GM21515 (cell line): ENCODE data around the gene PITPNC1.
"Not testable (repeated sequence)": the region's sequence is repeated elsewhere in the genome, so short reads cannot be mapped to it uniquely, and the experiment has no call there.

Experiments used
- ATAC-seq: cut with Tn5 transposase; IDR thresholded peaks from one replicate; pipeline ENCODE4 v1.9.1; 2021; ENCODE audit not compliant: unreplicated experiment

The PITPNC1 gene

DNA sequence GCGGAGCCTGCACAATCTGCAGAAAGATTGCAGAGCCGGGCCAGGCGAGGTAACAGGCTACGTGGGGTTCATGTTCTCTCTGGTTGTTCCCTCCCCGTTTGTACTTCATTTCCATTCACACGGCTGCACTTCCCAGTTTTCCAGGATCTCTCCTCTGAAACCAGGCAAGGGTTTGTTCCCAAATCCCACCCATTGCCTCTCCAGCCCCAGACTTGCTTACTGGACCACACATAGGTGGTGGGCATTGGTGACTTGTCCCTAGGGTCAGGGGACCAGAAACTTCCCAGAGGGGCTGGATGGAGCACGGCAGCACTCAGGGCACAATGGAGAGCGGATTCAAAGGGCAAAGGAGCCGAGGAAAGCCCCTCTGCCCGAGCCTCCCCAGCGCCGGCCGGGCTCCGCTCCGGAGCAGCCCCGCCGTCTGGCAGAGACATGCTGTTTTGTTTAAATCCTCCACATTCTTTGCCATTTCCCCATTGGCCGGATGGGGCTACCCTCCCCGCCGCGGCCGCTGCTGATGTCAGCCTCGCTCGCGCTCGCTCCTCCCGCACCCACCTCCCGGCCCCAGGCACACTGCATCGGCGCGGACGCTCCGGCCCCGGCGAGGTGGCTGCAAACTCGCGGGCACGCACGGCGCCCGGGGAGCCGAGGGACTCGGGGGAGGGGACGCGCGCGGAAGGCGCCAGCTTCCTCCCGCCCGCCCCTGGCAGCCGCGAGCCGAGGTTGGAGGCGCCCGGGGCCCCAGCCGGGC lies at the start of gene PITPNC1:
PITPNC1 (plus strand) TSS at position 545 of the 751 bp plus-strand sequence.
- peak; percentile 62 for ATAC-seq

GRCh38 chr17:67328026-67328425 lies 49.1 kb upstream of the PITPNC1 start:
- ATAC-seq, result no peak

GRCh38 chr17:67331381-67332161 lies 45.5 kb upstream of the PITPNC1 start:
- ATAC-seq, result not testable (repeated sequence)

- not testable (repeated sequence) for ATAC-seq
Observed at GRCh38 chr17:67332162-67332508, 44.9 kb upstream of the PITPNC1 start.

DNA sequence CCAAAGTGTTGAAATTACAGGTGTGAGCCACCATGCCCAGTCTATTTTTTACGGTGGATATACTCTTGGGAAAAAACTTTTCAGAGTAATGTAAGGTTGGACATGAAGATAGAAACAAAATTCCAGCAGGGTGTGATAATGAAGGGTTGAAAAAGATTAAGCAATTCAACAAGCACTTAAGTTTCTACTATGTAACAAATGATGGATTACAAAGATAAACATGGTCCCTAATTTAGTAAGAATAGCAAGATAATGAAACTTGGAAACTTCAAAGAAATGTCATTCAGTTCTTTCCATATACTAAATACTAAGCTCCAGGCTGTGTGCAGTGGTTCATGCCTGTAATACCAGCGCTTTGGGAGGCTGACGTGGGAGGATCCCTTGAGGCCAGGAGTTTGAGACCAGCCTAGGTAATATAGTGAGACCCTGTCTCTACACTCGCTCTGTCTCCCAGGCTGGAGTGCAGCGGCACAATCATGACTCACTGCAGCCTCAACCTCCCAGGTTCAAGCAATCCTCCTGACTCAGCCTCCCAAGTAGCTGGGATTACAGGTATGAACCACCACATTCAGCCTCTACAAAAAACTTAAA lies 41.7 kb upstream of the PITPNC1 start:
- no peak for ATAC-seq

GRCh38 chr17:67336859-67337258 lies 40.2 kb upstream of the PITPNC1 start:
- ATAC-seq, result no peak

DNA sequence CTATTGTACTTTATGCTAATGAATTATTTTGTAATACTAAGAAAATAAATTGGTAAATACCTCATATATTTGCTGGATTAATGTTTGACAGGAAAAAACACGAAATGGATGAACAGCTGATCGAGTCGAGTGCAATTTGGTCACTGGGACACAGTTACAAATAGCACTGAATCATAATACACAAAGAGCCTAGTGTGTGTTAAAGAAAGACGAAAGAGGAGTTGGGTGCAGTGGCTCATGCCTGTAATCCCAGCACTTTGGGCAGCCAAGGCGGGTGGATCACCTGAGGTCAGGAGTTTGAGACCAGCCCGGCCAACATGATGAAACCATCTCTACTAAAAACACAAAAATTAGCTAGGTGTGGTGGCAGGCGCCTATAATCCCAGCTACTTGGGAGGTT lies 38.7 kb upstream of the PITPNC1 start:
- not testable (repeated sequence) for ATAC-seq

- no peak for ATAC-seq
Observed at GRCh38 chr17:67343237-67343636, 33.8 kb upstream of the PITPNC1 start.

DNA sequence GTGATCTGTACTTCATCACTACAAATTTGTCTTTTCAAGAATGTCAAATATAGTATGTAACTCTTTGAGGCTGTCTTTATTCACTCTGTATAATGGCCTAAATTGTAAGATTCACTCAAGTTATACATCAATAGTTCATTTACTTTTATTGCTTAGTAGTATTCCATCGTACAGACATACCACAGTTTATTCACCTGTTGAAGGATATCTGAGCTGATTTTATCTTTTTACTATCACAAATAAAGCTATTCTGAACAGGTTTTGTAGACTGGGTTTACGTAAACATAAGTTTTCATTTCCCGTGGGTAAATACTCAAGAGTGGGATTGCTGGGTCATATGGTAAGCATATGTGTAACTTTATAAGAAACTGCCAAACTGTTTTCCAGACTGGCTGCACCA lies 29.3 kb upstream of the PITPNC1 start:
- ATAC-seq, result no peak

GRCh38 chr17:67349420-67349819 lies 27.7 kb upstream of the PITPNC1 start:
- no peak for ATAC-seq

GRCh38 chr17:67353161-67353560 lies 23.9 kb upstream of the PITPNC1 start:
- ATAC-seq, result no peak

DNA sequence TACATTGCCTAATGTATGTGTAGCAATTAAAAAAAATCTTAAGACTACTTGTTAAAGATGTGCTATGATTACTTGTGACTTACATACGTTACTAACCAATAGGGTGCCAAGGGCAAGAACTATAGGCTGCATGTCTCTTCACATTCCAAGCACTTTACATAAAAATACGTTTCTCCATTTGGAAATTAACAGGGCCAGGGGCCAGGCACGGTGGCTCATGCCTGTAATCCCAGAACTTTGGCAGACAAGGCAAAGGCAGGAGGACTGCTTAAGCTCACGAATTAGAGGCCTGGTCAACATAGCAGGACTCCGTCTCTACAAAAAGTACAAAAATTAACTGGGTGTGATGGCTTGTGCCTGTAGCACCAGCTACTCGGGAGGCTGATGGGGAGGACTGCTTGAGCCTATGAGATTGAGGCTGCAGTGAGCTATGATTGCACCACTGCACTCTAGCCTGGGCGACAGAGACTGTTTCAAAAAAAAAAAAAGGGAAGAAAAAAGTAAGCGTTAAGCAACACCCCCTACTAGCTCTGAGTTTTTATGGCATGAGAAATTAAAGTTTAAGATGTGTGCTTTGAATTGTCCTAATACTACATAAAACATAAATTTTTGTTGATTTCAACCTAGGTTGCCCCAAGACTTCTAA lies 23.0 kb upstream of the PITPNC1 start:
- no peak for ATAC-seq

GRCh38 chr17:67358612-67359011 lies 18.5 kb upstream of the PITPNC1 start:
- no peak for ATAC-seq

GRCh38 chr17:67359960-67360791 lies 16.9 kb upstream of the PITPNC1 start:
- ATAC-seq, result no peak

- no peak for ATAC-seq
Observed at GRCh38 chr17:67360880-67361279, 16.2 kb upstream of the PITPNC1 start.

DNA sequence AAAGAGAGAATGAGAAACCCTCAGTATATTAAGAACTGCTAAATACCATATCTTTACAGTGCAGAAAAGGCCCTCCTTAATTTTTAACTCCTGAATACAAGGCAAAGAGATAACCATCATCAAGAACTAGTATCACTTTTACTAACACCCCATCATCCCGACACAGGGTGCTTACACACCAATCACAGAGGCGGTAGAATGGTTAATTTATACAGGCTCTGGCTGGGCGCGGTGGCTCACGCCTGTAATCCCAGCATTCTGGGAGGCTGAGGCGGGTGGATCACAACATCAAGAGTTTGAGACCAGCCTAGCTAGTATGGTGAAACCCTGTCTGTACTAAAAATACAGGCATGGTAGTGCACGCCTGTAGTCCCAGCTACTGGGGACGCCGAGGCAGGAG lies 14.9 kb upstream of the PITPNC1 start:
- ATAC-seq, result no peak

GRCh38 chr17:67364847-67365737 lies 12.0 kb upstream of the PITPNC1 start:
- ATAC-seq, result no peak

- ATAC-seq, result peak; percentile 19
Observed at GRCh38 chr17:67365738-67366192, 11.3 kb upstream of the PITPNC1 start.
